ENCODE results near the gene ADGRF3.

DNA sequence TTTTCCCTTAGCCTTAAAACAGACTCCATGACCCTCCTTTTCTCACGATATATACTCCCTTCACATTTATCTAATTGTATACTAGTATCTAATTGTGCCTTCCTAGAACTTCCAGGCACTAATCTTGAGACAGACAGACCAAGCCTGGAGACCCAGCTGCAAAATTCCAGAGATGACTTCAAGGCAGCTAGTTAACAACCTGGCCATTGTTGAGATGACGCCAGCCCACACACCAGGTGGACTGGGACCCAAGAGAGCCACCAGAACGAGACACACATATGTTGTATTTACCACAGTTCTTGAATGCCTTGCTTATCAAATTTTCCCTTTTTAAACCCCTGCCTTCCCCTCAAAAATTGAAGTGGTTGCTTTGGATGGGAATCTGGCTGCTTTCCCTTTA is 49.5 kb downstream of the ADGRF3 start:
- TF ChIP-seq POLR2A (IDR thresholded peaks at IDR 0.05; ENCODE audit: low read depth, low read length) (no peak), POLR2AphosphoS5 (IDR thresholded peaks at IDR 0.05; ENCODE audit: low read depth, low read length) (no peak), TAF1 (IDR thresholded peaks at IDR 0.05; ENCODE audit: low read depth, low read length) (no peak)
